Right atrium auricular region (tissue), 2 donors: ENCODE data around the gene RAB3C. TPM values are rescaled to one million over a fixed set of nuclear protein-coding genes. Genes with fewer than 3 reads are reported as not detected.
"Not testable (repeated sequence)": the region's sequence is repeated elsewhere in the genome, so short reads cannot be mapped to it uniquely, and the experiment has no call there.

ENCODE experiments used
- DNase-seq: peaks from one replicate; pipeline ENCODE4 v3.0.0-alpha.2; 2019; ENCODE audit warnings: low spot score
- H3K27ac ChIP-seq, 2 donors: fragments of 200-600 bp; sonication (generic); 1 replicate in 1 of 2; 2 replicates in 1 of 2; pipeline ENCODE4 v1.5.1; 2016 to 2019
- H3K27me3 ChIP-seq, 2 donors: fragments of 200-600 bp; sonication (generic); one replicate each; pipeline versions ENCODE4 v1.5.1 to v1.6.0; 2017 to 2019
- H3K36me3 ChIP-seq: fragments of 200-600 bp; sonication (generic); one replicate; pipeline ENCODE4 v1.5.1; 2016
- H3K4me1 ChIP-seq, 2 donors: fragments of 200-600 bp; sonication (generic); one replicate each; pipeline versions ENCODE4 v1.5.1 to v1.6.0; 2017 to 2019
- H3K4me3 ChIP-seq, 2 donors: fragments of 200-600 bp; sonication (generic); 1 replicate in 1 of 2; 2 replicates in 1 of 2; pipeline ENCODE4 v1.5.1; 2017 to 2019; ENCODE audit warnings: mild to moderate bottlenecking in 1 of 2, moderate library complexity in 1 of 2
- H3K9me3 ChIP-seq, 2 donors: fragments of 200-600 bp; sonication (generic); one replicate each; pipeline ENCODE4 v1.5.1; 2019
- CTCF ChIP-seq, 2 donors: fragments of 200-600 bp; sonication (generic); IDR thresholded peaks; one replicate each; pipeline ENCODE4 v1.5.1; 2019; ENCODE audit warnings: antibody characterized with exemption in 2 of 2
- total RNA-seq, 2 donors: library from RNA; depleted of rRNA; stranded (reverse); fragments of >200 nt; gene quantifications; one replicate each; pipeline ENCODE4 v1.1.0, GENCODE V29; 2016

Gene RAB3C
- total RNA-seq, 2 donors from 2014 or later: 0.07 to 0.16 TPM

GRCh38 chr5:58599217-58599616, 16.3 kb downstream of the RAB3C start:
- Histone ChIP-seq H3K36me3 (no peaks in the 10 kb centered on the region), H3K4me3 (no peak overlapping the region), H3K9me3 (no peaks in the 10 kb centered on the region), H3K27me3 (no peaks in the 10 kb centered on the region), H3K4me1 (no peaks in the 10 kb centered on the region), H3K27ac (no peak overlapping the region)
- no peak for DNase-seq
- TF ChIP-seq CTCF (IDR thresholded peaks at IDR 0.05): no peak

GRCh38 chr5:58600613-58601012, 17.7 kb downstream of the RAB3C start:
- not testable (repeated sequence) for H3K4me3 ChIP-seq, H3K4me1 ChIP-seq, H3K36me3 ChIP-seq, H3K9me3 ChIP-seq, H3K27ac ChIP-seq, H3K27me3 ChIP-seq, DNase-seq

- not testable (repeated sequence) for H3K4me3 ChIP-seq, H3K27me3 ChIP-seq, H3K9me3 ChIP-seq
These were observed 20.0 kb downstream of the RAB3C start for GRCh38 chr5:58602889-58603288.

GRCh38 chr5:58606064-58606463, 23.2 kb downstream of the RAB3C start:
- no peaks in the 10 kb centered on the region for H3K36me3 ChIP-seq
- TF ChIP-seq CTCF (IDR thresholded peaks at IDR 0.05): no peak
- no peaks in the 10 kb centered on the region for H3K27me3 ChIP-seq
- no peak overlapping the region for H3K4me3 ChIP-seq
- H3K4me1 ChIP-seq: no peaks in the 10 kb centered on the region
- DNase-seq: no peak
- peaks cover 0 to 10% of the 10 kb centered on the region in 2 donors for H3K9me3 ChIP-seq
- H3K27ac ChIP-seq: no peak overlapping the region

More at GRCh38 chr5:58602889-58603288, 20.0 kb downstream of the RAB3C start:
- not testable (repeated sequence) for H3K4me1 ChIP-seq, H3K36me3 ChIP-seq, DNase-seq, H3K27ac ChIP-seq

GRCh38 chr5:58615972-58616371, 33.1 kb downstream of the RAB3C start:
- Histone ChIP-seq H3K4me1 (no peaks in the 10 kb centered on the region), H3K27me3 (no peaks in the 10 kb centered on the region), H3K4me3 (no peak overlapping the region), H3K27ac (no peak overlapping the region), H3K36me3 (no peaks in the 10 kb centered on the region), H3K9me3 (no peaks in the 10 kb centered on the region)
- no peak for TF ChIP-seq CTCF (IDR thresholded peaks at IDR 0.05)
- no peak for DNase-seq

GRCh38 chr5:58617241-58617640, 34.4 kb downstream of the RAB3C start:
- TF ChIP-seq CTCF (IDR thresholded peaks at IDR 0.05): no peak

GRCh38 chr5:58620336-58620735, 37.5 kb downstream of the RAB3C start:
- Histone ChIP-seq H3K9me3 (no peaks in the 10 kb centered on the region), H3K27me3 (no peaks in the 10 kb centered on the region), H3K36me3 (no peaks in the 10 kb centered on the region), H3K4me1 (peaks cover 0 to 9% of the 10 kb centered on the region in 2 donors), H3K27ac (no peak overlapping the region), H3K4me3 (no peak overlapping the region)
- no peak for DNase-seq
- no peak for TF ChIP-seq CTCF (IDR thresholded peaks at IDR 0.05)

More at GRCh38 chr5:58617241-58617640, 34.4 kb downstream of the RAB3C start:
- Histone ChIP-seq H3K4me1 (no peaks in the 10 kb centered on the region), H3K36me3 (no peaks in the 10 kb centered on the region), H3K9me3 (no peaks in the 10 kb centered on the region), H3K27me3 (no peaks in the 10 kb centered on the region), H3K4me3 (no peak overlapping the region), H3K27ac (no peak overlapping the region)
- DNase-seq: no peak
